ENCODE results near the gene CROCC2. TPM values are rescaled to one million over a fixed set of nuclear protein-coding genes. Genes with fewer than 3 reads are reported as not detected.

CROCC2 gene
- total RNA-seq, 1 experiment from 2014 or later, result not detected

GRCh38 chr2:241015439-241015838 lies 109.3 kb downstream of the CROCC2 start:
- Histone ChIP-seq H3K4me2 (ENCODE audit: low read length) (no peak overlapping the region), H3K4me1 (ENCODE audit: control insufficient read depth in 1 of 2, insufficient read depth in 2 of 2, low read length in 2 of 2) (peaks cover 0 to 7% of the 10 kb centered on the region in 2 experiments; a peak in 1 of 4 replicates), H3K9me3 (ENCODE audit: control insufficient read depth in 1 of 2, insufficient read depth in 1 of 2, low read depth in 1 of 2, low read length in 2 of 2) (no peaks in the 10 kb centered on the region), H3K79me2 (ENCODE audit: insufficient read depth, low read length) (no peaks in the 10 kb centered on the region), H3K27me3 (ENCODE audit: insufficient read depth, low read length) (no peaks in the 10 kb centered on the region), H4K20me1 (ENCODE audit: insufficient read depth) (no peaks in the 10 kb centered on the region), H3K36me3 (ENCODE audit: control insufficient read depth in 1 of 2, insufficient read depth in 2 of 2, low read length in 2 of 2) (no peaks in the 10 kb centered on the region), H3K9me2 (ENCODE audit: insufficient read depth) (no peaks in the 10 kb centered on the region), H3K4me3 (replicated peaks in 1 of 2; ENCODE audit: low read depth in 1 of 2, low read length in 2 of 2) (no peak overlapping the region), H3K27ac (ENCODE audit: low read depth, low read length) (no peak overlapping the region), H2AFZ (ENCODE audit: low read depth, low read length, poor library complexity, severe bottlenecking) (no peak overlapping the region), H3K9ac (ENCODE audit: low read length) (no peak overlapping the region)
- POLR2A ChIA-PET, result no interaction called here
- RAD21 ChIA-PET (ENCODE audit: low non-redundant PET in 1 of 2, low total read pairs in 2 of 2, uncharacterized antibody in 2 of 2, unreplicated experiment in 2 of 2), result no interaction called here
- TF ChIP-seq MAX (IDR thresholded peaks at IDR 0.05), result no peak
- TF ChIP-seq ZFX (IDR thresholded peaks at IDR 0.05), result no peak
- no peak for TF ChIP-seq FOSL1 (IDR thresholded peaks at IDR 0.05; ENCODE audit: low read depth)
- no peak for TF ChIP-seq POLR2A (IDR thresholded peaks at IDR 0.05; ENCODE audit: borderline replicate concordance, extremely low read depth, insufficient read depth, insufficient read length)
- TF ChIP-seq EGR1 (IDR thresholded peaks at IDR 0.05; ENCODE audit: low read depth), result no peak
- TF ChIP-seq CEBPB (IDR thresholded peaks at IDR 0.05; ENCODE audit: low read depth), result no peak
- no peak for TF ChIP-seq ELF1 (IDR thresholded peaks at IDR 0.05; ENCODE audit: borderline replicate concordance, low read depth)
- TF ChIP-seq EZH2 (IDR thresholded peaks at IDR 0.05), result no peak
- no peak for TF ChIP-seq SP1 (IDR thresholded peaks at IDR 0.05; ENCODE audit: low read depth)
- no peak for TF ChIP-seq YY1 (IDR thresholded peaks at IDR 0.05; ENCODE audit: extremely low read depth, insufficient replicate concordance, low read depth, low read length)
- no peak for TF ChIP-seq REST (IDR thresholded peaks at IDR 0.05; ENCODE audit: low read depth)
- TF ChIP-seq ZBTB33 (IDR thresholded peaks at IDR 0.05; ENCODE audit: extremely low read depth, insufficient replicate concordance, low read length), result no peak
- TF ChIP-seq SRF (IDR thresholded peaks at IDR 0.05; ENCODE audit: low read depth), result no peak
- no peak for TF ChIP-seq POLR2AphosphoS5 (IDR thresholded peaks at IDR 0.05; ENCODE audit: low read depth, low read length)
- no peak for TF ChIP-seq RAD21 (IDR thresholded peaks at IDR 0.05; ENCODE audit: low read depth)
- no peak for TF ChIP-seq EZH2phosphoT487 (IDR thresholded peaks at IDR 0.05; ENCODE audit: borderline replicate concordance)
- no peak for TF ChIP-seq ZNF274 (IDR thresholded peaks at IDR 0.05; ENCODE audit: low read depth, low read length)
- intact Hi-C loops (cut with micrococcal nuclease), result no loop called here
- BruUV-seq (replicated peaks), result no TSS peak
- CTCF ChIA-PET, result no interaction called here
- DNase-seq (ENCODE audit: low read depth, low spot score) (no peak), ATAC-seq (no peak)
